Vagina (tissue), 2 donors: ENCODE results near the gene LGR4. TPM values are rescaled to one million over a fixed set of nuclear protein-coding genes. Genes with fewer than 3 reads are reported as not detected.

ENCODE experiments used
- DNase-seq, 2 donors: peaks; one replicate each; pipeline ENCODE4 v3.0.0-alpha.2; 2017; ENCODE audit errors: extremely low spot score in 2 of 2
- H3K27ac ChIP-seq: fragments of 200-600 bp; sonication (generic); one replicate; pipeline ENCODE4 v1.5.1; 2019
- H3K27me3 ChIP-seq: fragments of 200-600 bp; sonication (generic); one replicate; pipeline ENCODE4 v1.5.1; 2019
- H3K36me3 ChIP-seq, 2 donors: fragments of 200-600 bp; sonication (generic); one replicate each; pipeline ENCODE4 v1.5.1; 2017 to 2019
- H3K4me1 ChIP-seq: fragments of 200-600 bp; sonication (generic); one replicate; pipeline ENCODE4 v1.5.1; 2019
- H3K4me3 ChIP-seq, 2 donors: fragments of 200-600 bp; sonication (generic); 1 replicate in 1 of 2; 2 replicates in 1 of 2; pipeline ENCODE4 v1.5.1; 2016 to 2019
- H3K9me3 ChIP-seq: fragments of 200-600 bp; sonication (generic); one replicate; pipeline ENCODE4 v1.5.1; 2019
- POLR2A ChIP-seq, 2 donors: fragments of 450-650 bp; IDR thresholded peaks; one replicate each; pipeline ENCODE4 v1.6.1; 2017; ENCODE audit warnings: antibody characterized with exemption in 2 of 2, mild to moderate bottlenecking in 2 of 2, moderate library complexity in 2 of 2
- POLR2AphosphoS5 ChIP-seq, 2 donors: sonication (generic); formaldehyde crosslinking; IDR thresholded peaks; one replicate each; pipeline ENCODE4 v1.9.0; 2017; ENCODE audit warnings: antibody characterized with exemption in 2 of 2, mild to moderate bottlenecking in 2 of 2, low read depth in 1 of 2; ENCODE audit not compliant: insufficient read depth in 1 of 2
- intact Hi-C: fragments of 100-400 bp; cut with DNase I; formaldehyde crosslinking; loops from one replicate; pipeline ENCODE4 v1.15.1; 2023
- total RNA-seq: library from RNA; depleted of rRNA; stranded (reverse); fragments of >200 nt; gene quantifications from one replicate; pipeline ENCODE4 v1.2.3, GENCODE V29; 2016
- TF ChIP-seq, protein P1 (sequence below), 3 experiments: fragments of 450-650 bp in 2 of 3; fragments of 200-600 bp in 1 of 3; sonication (generic) in 1 of 3; IDR thresholded peaks; one replicate each; pipeline ENCODE4 v1.5.1; 2017 to 2019; ENCODE audit warnings: antibody characterized with exemption in 3 of 3, mild to moderate bottlenecking in 2 of 3, moderate library complexity in 2 of 3

The LGR4 gene
- total RNA-seq, 1 donor from 2014 or later = 65.6 TPM

DNA sequence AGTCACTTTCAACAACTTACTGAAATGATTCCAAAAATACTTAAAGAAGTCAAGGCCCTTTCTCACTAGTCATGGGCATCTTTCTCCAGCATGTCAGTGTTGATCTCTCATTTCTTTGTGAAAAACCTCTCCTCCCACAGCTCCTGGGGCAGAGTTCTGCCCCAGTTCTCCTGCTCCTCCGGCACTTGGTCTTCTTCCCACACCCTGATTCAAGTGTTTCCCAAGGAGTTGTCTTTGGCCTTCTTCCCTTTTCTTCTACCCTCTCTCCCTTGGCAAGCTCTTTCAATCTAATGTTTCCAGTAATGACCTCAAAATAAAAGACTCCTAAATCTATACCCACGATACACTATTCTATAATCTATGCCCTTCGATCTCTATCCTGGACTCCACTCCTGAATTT, 67.5 kb downstream of the LGR4 start:
- Histone ChIP-seq H3K27ac (no peak overlapping the region), H3K9me3 (no peaks in the 10 kb centered on the region), H3K4me3 (no peak overlapping the region), H3K27me3 (no peaks in the 10 kb centered on the region), H3K4me1 (peaks cover 21% of the 10 kb centered on the region), H3K36me3 (no peaks in the 10 kb centered on the region)
- DNase-seq = no peak
- intact Hi-C loops = no loop called here
- TF ChIP-seq POLR2AphosphoS5 (IDR thresholded peaks at IDR 0.05; ENCODE audit: insufficient read depth in 1 of 2, low read depth in 1 of 2) = no peak
- TF ChIP-seq, protein P1, sequence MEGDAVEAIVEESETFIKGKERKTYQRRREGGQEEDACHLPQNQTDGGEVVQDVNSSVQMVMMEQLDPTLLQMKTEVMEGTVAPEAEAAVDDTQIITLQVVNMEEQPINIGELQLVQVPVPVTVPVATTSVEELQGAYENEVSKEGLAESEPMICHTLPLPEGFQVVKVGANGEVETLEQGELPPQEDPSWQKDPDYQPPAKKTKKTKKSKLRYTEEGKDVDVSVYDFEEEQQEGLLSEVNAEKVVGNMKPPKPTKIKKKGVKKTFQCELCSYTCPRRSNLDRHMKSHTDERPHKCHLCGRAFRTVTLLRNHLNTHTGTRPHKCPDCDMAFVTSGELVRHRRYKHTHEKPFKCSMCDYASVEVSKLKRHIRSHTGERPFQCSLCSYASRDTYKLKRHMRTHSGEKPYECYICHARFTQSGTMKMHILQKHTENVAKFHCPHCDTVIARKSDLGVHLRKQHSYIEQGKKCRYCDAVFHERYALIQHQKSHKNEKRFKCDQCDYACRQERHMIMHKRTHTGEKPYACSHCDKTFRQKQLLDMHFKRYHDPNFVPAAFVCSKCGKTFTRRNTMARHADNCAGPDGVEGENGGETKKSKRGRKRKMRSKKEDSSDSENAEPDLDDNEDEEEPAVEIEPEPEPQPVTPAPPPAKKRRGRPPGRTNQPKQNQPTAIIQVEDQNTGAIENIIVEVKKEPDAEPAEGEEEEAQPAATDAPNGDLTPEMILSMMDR (IDR thresholded peaks at IDR 0.05) = no peak
- TF ChIP-seq POLR2A (IDR thresholded peaks at IDR 0.05) = no peak

DNA sequence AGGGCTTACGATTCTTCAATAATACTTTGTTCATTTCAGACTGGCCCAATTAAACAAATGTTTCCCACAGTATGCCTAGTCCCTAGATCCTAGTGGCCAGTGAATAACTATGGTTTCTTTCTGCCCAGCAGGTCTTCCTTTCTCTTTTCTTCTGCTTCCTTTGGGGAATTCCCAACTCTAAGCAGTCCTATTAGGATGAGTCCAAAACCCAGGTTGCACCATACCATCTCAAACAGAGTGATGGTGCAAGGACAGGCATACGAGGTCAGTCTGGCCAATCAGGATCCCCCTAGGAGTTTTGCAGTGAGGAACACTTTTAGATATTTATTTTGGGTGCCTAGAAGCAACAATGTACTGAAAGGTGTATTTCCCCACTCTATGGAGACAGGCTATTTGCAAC, 68.2 kb downstream of the LGR4 start:
- no peak for DNase-seq
- intact Hi-C loops = no loop called here

DNA sequence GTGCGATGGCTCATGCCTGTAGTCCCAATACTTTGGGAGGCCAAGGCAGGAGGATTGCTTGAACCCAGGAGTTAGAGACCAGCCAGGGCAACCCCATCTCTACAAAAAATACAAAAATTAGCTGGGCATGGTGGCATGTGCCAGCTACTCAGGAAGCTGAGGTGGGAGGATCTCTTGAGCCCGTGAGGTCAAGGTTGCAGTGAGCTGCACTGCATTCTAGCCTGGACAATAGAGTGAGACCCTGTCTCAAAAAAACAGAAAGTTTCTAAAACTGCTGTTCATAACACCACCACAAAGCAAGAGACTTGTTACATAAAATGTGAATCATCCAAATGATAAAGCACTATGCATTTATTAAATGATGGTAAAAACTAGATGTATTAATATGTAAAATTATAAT, 69.4 kb downstream of the LGR4 start:
- Histone ChIP-seq H3K36me3 (no peaks in the 10 kb centered on the region), H3K27me3 (no peaks in the 10 kb centered on the region), H3K4me3 (no peak overlapping the region), H3K27ac (no peak overlapping the region), H3K4me1 (peaks cover 15% of the 10 kb centered on the region), H3K9me3 (no peaks in the 10 kb centered on the region)
- TF ChIP-seq POLR2AphosphoS5 (IDR thresholded peaks at IDR 0.05; ENCODE audit: insufficient read depth in 1 of 2, low read depth in 1 of 2) = no peak
- TF ChIP-seq POLR2A (IDR thresholded peaks at IDR 0.05) = no peak
- TF ChIP-seq, protein P1 (IDR thresholded peaks at IDR 0.05) = no peak
- no peak for DNase-seq
- intact Hi-C loops = no loop called here

More for the DNA sequence above, 68.2 kb downstream of the LGR4 start:
- Histone ChIP-seq H3K27ac (no peak overlapping the region), H3K36me3 (no peaks in the 10 kb centered on the region), H3K9me3 (no peaks in the 10 kb centered on the region), H3K27me3 (no peaks in the 10 kb centered on the region), H3K4me3 (no peak overlapping the region), H3K4me1 (peaks cover 21% of the 10 kb centered on the region)
- TF ChIP-seq, protein P1 (IDR thresholded peaks at IDR 0.05) = no peak
- TF ChIP-seq POLR2AphosphoS5 (IDR thresholded peaks at IDR 0.05; ENCODE audit: insufficient read depth in 1 of 2, low read depth in 1 of 2) = no peak

DNA sequence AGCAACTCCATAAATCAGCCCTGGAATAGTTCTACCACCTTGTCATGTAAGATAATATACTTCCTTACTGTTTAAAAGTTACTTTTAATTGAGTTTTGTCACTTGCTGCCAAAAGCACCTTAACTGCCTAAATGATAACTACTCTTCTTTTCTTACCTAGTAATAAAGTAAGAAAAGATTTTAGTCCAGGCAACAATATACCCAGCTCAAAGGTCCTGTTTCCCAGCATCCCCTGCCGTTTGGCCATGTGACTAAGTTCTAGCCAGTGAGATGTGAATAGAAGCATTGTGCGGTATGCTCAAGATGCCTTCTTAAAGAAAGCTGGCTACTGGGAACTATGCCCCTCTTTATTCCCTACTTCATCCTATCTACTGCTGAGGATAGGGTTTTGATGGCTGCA, 70.1 kb downstream of the LGR4 start:
- Histone ChIP-seq H3K27me3 (no peaks in the 10 kb centered on the region), H3K27ac (no peak overlapping the region), H3K9me3 (no peaks in the 10 kb centered on the region), H3K4me3 (no peak overlapping the region), H3K36me3 (no peaks in the 10 kb centered on the region), H3K4me1 (peaks cover 15% of the 10 kb centered on the region)
- no peak for TF ChIP-seq POLR2A (IDR thresholded peaks at IDR 0.05)
- TF ChIP-seq, protein P1 (IDR thresholded peaks at IDR 0.05) = no peak
- no peak for TF ChIP-seq POLR2AphosphoS5 (IDR thresholded peaks at IDR 0.05; ENCODE audit: insufficient read depth in 1 of 2, low read depth in 1 of 2)
- no peak for DNase-seq
- intact Hi-C loops = no loop called here

DNA sequence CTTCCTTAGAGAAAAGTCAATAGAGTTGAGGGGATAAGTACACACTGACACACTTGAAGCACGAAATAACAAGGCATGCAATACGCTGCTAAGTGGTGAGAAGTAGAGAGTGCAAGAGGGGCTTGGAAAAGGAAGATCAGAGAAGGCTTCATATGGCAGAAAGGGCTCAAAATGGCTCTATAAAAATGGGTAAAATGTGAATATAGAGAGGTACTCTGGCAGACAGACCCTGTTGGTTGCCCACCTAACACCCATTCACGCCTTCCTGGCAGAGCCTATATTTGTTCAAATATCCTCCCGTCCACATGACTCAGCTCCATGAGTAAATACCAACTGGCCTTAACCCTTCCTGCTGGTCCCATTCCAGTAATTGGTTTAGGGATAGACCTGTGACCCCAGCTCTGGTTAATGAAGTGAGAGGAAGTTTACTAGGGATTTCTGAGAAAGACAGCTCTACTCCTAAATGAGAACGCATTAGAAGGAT, 70.7 kb downstream of the LGR4 start:
- TF ChIP-seq, protein P1 (IDR thresholded peaks at IDR 0.05) = no peak
- TF ChIP-seq POLR2A (IDR thresholded peaks at IDR 0.05) = no peak
- H3K4me3 ChIP-seq = no peak overlapping the region
- intact Hi-C loops = no loop called here
- H3K27me3 ChIP-seq = no peaks in the 10 kb centered on the region
- no peaks in the 10 kb centered on the region for H3K9me3 ChIP-seq
- H3K36me3 ChIP-seq = no peaks in the 10 kb centered on the region
- H3K27ac ChIP-seq = no peak overlapping the region
- peaks cover 15% of the 10 kb centered on the region for H3K4me1 ChIP-seq
- DNase-seq = no peak
